CD4-positive, alpha-beta T cell treated with Interleukin-17A for 4 hours (primary cell): ENCODE data around the gene UBTF.
A peak's percentile ranks its signal among the peaks of the same experiment; 100 is the strongest.
"Not testable (repeated sequence)": the region's sequence is repeated elsewhere in the genome, so short reads cannot be mapped to it uniquely, and the experiment has no call there.

Source experiments
- DNase-seq: peaks from one replicate; pipeline ENCODE4 v3.0.0-alpha.2; 2020; ENCODE audit warnings: mixed read lengths

The UBTF gene

DNA sequence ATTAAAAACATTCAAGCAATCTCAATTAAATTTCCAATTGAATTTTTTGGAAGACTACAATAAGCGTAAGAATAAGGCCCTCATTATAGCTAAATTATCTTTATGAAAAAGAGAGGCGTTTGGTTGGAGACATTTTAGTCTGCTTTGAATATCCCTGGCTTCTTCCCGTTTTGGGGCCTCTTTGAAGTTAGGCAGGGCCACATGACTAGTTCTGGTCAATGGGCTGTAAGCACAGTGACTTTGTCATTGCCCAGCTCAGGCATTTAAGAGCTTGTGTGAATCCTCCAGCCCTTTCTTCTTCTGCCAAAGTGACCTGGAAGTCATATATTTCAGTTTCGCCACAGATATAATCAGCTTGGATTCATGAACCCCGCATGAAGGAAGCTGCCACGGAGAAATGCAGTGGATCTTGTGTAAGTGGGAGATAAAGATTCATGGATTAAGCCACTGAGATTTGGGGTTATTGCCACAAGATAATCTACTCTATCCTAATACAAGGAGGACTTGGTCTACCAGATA lies 21.7 kb upstream of the UBTF start:
- DNase-seq = no peak

DNA sequence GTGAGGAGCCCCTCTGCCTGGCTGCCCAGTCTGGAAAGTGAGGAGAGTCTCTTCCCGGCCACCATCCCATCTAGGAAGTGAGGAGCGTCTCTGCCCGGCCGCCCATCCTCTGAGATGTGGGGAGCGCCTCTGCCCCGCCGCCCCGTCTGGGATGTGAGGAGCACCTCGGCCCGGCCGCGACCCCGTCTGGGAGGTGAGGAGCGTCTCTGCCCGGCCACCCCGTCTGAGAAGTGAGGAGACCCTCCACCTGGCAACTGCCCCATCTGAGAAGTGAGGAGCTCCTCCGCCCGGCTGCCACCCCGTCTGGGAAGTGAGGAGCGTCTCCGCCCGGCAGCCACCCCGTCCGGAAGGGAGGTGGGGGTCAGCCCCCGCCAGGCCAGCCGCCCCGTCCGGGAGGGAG lies 18.4 kb upstream of the UBTF start:
- DNase-seq = not testable (repeated sequence)

DNA sequence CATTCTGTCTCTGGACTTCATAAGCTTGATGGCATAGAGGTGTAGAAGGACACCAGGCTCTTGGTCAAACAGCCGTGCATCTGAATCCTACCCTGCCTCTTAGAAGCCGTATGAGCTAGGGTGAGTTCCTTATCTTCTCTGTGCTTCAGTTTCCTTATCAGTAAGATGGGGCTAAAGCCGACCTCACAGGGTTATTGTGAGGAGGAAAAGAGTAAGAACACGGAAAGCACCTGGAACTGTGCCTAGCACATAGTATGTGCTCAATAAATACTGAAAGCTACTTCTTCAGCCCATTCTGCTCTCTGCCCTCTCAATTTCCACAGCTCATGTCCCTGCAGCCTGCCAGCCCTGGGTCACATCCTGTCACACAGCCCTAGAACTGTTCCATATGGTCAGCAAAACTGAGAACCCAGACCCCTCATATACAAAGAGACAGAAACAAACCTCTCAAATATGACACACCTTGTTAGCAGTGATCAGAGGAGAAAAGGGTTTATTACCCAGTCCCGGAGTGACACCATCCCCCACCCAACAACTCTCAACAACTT lies 17.0 kb upstream of the UBTF start:
- DNase-seq = no peak

DNA sequence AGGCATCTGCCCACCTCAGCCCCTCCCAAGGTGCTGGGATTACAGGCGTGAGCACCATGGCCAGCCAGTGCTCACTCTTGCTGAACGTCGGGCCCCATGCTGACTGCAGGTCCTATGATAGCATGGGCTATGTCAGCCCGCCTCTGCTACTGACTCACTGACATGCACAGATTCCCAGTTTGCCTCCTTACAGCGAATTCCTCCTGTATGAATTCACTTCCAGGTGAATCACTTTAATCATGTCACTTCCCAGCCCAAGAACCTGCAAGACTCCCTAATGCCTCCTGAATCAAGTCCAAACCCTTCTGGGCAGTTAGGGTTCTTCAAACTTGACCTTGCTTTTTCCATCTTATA lies 16.1 kb upstream of the UBTF start:
- DNase-seq = no peak

DNA sequence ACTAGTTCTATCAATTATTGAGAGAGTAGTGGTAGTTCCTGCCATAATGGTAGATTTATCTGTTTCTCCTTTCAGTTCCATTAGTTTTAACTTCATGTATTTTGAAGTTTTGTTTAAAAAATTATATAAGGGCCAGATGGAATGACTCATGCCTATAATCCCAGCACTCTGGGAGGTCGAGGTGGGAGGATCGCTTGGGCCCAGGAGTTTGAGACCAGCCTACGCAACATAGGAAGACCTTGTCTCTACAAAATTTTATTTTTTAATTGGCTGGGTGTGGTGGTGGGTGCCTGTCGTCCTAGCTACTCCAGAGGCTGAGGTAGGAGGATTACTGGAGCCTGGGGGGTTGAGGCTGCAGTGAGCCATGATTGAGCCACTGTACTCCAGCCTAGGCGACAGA lies 14.1 kb upstream of the UBTF start:
- DNase-seq = no peak

DNA sequence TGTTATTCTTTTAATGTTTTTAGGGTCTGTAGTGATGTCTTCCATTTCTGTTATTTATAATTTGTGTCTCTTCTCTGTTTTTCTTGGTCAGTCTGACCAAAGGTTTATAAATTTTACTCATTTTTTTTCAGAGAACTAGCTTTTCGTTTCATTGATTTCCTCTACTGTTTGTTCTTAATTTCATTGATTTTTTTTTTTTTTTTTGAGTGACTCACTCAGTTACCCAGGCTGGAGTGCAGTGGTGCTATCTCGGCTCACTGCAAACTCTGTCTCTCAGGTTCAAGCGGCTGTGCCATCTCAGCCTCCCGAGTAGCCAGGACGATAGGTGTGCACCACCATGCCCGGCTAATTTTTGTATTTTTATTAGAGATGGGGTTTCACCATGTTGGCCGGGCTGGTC lies 12.6 kb upstream of the UBTF start:
- no peak for DNase-seq

DNA sequence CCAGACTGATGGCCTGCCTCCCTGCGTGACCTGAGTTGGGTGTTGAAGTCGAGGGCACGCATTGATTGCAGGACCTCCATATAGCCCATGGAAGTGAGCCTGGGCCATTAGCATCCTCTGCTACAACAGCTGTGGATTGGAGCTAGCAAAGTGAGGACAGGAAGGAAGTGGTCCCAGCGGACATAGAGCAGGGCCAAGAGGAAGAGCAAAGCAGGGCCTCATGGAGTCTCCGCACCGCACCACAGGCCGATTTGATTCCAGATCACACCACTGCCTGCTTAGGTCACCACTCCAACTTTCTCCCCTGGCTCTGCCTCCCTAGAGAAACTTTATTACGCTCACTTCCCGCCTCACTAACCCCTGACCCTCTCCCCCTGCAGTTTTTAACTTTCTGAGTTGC lies 10.7 kb upstream of the UBTF start:
- DNase-seq = no peak

DNA sequence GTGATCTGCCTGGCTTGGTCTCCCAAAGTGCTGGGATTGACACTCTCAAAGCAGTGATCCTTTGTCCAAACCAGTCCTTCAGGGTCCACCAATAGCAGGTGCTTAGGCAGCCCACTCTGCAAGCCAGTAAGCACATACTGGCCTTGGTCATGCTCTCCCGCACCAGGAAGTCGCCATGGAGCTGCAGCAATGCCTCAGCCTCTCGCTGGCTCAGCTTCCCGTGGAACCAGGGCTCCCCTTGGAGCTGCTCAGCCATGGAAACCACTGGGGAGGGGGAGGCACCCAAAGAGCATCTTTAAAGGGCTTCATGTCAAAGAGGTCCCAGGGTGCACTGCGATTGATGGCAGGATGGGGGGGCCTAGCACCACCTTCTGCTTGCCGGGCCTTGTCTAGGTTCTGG lies 9.6 kb upstream of the UBTF start:
- no peak for DNase-seq

DNA sequence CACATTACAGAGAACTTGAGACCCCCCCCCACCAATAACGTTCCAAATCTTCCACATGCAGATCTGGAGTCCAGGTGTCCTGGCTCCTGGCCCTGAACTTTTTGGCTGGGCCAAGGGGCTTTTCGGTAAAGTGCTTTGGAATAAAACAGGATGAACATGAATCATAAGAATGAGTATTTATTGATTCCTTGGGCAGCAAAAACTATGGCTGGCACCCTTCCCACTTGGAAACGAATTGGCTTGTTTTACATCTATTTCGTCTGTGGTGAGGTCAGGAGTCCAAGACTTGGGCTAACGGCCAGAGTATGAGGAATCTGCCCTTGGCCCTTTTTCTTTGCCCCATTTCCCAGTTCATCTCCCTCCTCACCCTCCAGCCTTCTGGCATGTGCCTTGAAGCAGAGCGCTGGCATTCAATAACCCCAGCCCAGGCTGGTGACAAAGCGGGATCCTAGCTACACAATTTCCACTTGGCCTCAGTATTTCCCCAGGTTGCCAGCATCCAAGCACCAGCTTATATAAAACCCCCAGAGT lies 4.1 kb upstream of the UBTF start:
- no peak for DNase-seq

DNA sequence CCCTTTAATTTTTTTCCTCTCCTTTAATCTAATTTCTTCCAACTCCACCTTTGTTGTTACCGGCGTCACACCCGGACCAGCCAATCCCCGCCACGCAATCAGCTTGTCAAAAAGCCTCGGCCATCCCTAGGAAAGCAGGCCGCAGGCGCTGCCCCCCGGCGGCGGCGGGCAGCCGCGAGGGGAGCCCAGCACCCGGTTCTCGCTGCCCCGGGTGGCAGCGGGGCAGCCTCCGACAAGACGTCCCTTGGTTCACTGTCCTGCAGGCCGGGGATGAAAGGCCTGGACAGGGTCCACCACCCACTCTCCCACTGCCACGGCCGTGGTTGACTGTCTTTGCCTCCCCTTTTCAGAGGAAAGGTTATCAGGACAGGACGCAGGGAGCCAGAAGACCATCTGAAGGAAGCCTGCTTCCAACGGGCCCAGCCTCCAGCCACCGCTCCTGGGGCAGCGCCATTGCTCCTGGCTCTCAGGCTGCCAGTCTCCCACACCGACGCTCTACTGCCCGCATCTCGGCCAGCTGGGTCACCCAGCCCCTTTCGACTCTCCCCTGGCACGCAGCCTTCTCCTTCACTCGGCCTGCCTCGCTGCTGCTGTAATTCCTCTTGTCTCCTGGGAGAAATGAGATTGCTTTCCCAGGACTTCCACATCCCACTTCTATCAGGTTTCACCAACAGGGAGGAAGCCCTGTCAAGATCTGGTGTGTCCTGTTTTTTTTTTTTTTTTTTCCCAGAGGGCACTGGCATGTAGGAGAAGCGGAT lies 2.8 kb upstream of the UBTF start:
- peak; percentile 68 for DNase-seq

DNA sequence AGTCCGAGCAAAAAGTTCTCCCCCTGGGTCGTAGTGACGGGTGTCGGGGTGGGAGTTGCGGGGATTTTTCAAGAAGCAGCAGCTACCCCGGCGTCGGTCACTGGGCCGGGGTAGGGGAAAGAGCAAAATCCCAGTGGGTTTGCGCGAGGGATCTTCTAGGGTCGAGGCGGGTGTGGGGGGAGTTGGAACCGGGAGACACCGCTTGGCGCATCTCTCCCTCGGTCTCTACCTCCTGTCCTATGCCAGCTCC lies 2.3 kb upstream of the UBTF start:
- DNase-seq = no peak

DNA sequence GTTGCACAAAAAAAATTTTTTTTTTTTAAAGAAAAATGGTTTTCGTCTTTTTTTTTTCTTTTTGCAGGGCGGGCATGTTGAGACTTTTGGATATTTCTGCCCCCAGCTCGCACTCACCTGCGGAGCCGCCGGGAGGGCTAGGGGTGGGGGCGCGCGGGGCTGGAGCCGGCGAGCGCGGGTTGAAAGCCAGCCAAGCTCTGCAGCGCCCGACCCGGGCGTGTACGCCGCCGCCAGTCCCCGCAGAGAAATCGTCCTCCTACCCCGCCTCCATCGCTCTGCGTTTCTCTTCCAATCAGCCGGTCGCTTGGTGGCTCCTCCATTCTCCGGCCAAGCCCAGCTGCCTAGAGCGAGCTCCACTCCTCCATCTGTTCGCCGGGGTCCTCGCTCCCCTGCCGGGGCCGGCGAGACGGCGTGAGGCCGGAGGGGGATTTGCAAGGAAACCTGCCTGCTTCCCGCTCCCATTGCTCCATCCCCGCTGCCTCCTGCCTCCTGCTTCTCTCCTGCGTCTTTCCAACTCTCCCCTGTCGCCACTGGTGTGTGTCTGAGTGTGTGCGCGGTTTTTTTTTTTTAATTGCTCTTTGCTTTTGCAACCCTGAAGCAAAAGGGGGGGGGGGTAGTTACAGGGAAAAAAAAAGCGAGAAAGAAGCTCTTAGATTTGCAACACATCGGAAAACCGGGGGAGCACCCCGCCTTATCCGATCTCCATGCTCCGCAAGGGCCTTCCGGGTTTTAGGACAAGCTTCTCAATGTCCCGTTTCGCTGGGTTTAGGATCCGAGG lies 1.8 kb upstream of the UBTF start:
- peak; percentile 75 for DNase-seq

DNA sequence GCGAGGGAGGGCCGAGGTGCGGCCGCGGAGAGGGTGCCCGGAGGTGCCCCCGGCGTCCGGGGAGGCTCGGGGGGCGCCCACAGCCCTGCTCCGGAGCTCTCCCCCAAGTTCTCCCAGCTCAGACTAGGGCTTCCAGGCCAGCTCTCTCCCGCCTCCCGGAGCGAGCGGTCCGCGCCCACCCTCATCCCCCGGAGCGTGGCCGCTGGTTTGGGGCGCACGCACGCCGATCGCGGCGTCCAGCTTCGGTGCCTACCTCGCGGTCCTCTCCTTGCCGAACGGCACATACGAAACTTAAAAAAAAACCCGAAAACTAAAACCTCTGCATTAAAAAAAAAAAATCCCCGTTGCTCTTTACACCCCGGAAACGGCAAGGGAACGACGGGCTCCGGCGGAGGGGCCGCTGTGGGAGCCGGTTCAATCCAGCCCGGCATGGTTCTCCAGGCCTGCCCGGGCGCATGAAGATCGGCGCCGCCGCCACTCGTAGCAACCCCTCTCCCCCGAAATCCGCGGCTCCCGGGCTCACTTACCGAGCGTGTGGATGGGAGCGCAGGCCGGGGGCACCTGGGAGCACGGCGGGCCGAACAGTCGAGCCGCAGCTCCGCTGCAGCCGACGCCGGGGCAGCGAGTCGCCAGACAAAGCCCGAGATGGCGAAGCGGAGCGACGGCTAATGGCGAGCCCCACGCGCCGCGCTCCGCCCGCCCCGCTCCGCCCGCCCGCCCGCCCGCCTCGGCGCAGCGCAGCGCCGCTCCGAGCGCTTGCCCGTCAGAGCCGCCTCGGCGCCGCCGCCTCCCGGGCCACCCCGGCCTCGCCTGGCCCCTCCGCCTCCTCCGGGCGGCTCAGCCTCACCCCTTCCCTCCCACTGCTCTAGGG lies 973 bp upstream of the UBTF start:
- DNase-seq = peak; percentile 66

DNA sequence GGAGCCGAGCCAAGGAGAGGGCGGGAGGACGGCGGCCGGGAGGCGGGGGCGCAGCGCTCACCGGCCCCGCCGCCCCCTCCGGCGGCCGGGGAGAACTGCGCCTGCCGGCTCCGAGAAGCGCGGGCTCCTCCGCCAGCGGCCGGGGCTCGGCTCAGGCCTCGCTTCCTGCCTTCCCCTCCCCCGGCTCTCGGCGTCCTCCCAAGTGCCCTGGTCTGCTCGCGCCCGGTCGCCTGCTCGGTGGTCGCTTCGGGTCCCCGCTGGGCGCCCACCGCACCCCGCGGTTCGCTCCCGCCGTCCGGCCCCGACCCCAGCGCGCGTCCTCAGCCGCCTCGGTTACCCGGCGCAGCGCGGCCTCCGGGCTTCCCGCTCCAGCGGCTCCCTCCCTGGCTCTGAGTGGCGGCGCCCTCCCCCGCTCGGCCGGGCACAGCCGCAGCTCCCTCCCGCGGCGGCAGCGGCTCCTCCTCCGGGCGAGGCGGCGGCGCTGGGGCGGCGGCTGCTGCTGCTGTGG lies 313 bp downstream of the UBTF start:
- DNase-seq = peak; percentile 75

DNA sequence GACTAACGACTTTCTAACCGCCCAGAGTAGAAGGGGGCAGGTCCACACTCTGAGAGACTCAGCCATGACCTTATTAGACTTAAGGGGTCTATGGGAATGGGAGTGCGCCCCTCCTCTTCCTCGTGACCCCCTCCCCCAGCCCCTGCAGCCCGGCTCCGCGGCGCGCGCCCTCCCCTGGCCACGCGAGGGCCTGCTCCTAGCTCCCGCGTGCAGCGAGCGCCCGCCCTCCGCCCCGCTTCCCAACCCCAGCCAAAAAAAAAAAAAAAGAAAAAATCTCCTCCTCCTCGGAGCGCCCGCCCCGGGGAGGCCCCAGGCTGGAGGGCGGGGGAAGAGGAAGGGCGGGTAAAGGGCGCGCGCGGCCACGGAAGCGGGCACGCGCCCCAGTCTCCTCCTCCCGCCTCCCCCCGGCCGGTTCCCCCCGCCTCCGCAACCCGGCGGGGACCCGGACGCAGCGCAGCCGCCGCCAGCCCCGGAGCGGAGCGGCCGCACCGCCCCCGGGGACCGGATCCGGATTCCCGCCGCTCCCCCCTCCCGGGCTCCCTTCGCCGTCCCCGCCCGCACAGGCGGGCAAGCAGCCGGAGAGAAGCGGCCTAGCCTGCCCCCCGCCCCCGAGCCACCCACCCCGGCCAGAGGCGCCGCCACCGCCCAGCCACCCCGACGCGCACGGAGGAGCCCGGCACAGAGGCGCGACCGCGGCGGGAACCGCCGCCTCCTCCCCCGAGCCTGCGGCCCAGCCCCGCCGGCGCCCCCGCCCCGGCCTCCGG lies 949 bp downstream of the UBTF start:
- peak; percentile 92 for DNase-seq

DNA sequence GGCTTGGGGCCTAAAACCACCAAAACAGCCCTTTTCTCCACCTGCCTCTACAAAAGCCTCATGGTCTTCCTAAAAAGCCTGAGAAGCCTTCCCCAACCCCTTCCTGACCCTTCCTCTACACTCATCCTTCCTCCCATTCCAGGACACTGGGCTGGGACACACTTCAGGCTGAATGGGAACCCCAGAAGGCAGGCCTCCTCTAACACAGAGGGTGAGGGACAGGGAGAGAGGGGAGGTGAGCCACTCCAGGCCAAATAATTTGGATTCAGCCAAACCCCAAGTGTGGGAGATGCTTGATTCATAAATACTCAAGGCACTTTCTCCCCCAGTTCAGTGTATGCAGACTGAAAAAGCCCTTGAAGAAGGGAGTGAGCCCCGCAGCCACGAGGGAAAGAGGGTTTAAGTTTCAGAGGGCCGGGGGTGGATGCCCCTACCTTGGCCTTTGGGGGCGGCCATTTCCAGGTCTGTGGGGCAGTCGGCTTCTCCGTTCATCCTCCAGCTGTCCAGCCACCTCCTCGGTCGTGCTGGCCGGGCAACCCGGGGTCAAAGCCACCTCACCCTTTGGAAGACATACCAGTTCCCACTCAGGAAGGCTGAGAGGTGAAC lies 1.6 kb downstream of the UBTF start:
- DNase-seq = peak; percentile 25

DNA sequence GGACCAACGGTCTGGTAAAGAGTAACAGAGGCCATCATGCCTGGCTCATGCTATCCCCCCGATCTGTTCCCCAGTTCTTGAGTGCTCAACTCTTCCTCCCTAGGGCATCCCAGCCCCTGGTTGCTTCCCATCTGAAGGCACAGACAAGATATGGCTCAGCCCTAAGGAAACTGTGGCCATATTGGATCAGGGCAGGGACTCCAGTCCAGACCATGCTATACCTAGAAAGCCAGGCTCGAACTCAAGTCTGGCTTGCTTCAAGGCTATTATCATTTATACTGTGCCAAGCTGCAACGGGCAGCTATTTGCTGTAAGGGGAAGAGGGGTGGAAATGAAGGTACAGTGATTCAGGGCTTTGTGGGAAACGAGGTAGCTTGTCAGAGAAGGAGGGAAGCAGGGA lies 2.8 kb downstream of the UBTF start:
- peak; percentile 23 for DNase-seq

DNA sequence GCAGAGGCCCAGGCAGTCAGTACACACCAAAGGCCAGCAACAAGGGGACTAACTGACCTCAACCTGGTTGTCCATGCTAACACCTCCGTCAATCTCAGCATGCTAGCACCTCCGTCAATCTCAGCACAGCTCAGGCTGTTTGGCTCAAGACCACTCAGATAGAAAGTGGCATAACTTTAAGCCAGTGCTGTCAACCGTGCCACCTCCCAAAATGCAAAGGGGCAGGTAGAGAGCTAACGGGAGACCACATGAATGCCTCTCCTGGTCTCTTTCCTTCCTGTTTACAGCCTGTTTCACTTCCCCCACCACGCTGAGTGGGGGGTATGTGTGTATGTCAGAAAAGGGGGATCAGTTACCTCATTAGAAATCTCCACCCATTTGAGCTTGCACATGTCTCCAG lies 3.3 kb downstream of the UBTF start:
- DNase-seq = peak; percentile 72

DNA sequence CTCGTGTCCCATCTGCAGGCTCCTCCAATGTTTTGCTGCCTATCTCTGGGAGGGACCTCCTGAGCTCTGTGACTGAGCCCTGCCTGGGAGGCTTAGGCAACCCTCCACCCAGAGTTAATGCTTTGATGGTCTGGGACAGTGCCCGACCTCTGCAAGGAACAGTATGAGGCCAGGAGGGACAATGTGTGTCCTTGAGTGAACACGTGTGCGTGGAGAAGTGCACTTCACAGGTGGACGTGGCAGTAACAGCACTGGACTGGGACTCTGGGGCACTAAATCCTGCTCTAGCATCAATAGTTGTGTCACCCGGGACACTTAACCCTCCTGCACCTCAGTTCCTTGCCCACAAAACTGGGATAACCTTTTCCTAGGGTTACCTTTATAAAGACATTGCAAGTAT lies 4.6 kb downstream of the UBTF start:
- DNase-seq = no peak

DNA sequence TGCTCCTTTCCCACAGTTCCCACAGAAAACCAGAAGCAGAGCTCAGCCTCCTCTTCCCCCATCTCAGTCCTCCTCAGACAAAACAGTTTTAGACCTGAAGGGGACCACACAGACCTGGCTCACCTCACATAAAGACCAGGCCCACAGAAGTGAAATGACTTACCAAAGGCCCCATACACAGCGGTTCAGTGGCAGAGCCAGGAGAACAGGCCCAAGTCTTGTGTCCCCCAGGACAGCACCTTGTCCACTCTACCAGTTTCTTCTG lies 5.3 kb downstream of the UBTF start:
- DNase-seq = no peak

DNA sequence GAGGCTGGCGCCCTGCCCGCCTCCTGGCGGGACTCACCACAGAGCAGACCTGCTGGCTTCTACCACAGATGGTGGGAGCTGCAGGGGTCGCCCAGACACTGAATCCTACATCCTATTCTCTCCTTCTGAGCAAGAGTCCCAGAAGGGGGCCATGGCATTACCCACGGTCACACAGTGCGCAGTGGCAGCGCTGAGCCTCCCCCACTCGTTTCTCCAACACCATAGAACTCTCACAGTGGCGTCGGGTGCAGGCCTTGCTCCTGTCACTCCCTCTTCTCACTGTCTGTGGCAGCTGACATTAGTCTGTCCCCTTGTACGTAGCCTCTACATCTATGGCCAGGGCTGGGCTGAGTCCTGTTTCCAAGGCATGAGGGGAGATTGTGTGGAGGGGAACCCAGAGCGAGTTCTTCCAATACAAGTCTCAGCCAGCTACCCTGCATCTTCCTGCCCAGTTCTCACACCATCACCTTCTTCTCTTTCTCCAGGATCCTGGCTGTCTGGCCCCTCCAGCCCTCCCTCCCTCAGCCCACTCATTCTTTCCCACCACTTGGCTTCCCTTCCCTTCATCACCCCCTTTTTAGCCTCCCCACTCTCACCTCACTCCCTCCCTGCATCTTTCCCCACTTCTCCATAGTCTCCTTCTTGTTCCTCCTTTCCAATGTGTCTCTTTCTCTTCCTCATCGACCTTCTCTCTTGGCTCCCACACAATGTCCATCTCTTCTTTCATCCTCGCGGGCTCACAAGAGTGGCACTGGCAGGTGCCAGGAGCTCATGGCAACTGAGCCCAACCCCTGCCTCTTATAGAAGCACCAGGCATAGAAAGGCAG lies 5.9 kb downstream of the UBTF start:
- no peak for DNase-seq
